Mesodermal cell (in vitro differentiated cells): Measurements from ENCODE around the gene ILDR1. TPM values are rescaled to one million over a fixed set of nuclear protein-coding genes. Genes with fewer than 3 reads are reported as not detected.

Source experiments
- H3K27ac ChIP-seq: 2 replicates; pipeline ENCODE4 v1.7.0; 2013; ENCODE audit warnings: mild to moderate bottlenecking, low read depth, low read length, moderate library complexity; ENCODE audit not compliant: severe bottlenecking
- H3K36me3 ChIP-seq: 2 replicates; pipeline ENCODE4 v1.7.1; 2013; ENCODE audit warnings: mild to moderate bottlenecking, low read length, moderate library complexity; ENCODE audit not compliant: control insufficient read depth, insufficient read depth
- H3K4me1 ChIP-seq: one replicate; pipeline ENCODE4 v1.7.1; 2013; ENCODE audit warnings: mild to moderate bottlenecking, low read length; ENCODE audit not compliant: insufficient read depth, control insufficient read depth, poor library complexity, severe bottlenecking
- H3K4me3 ChIP-seq: 2 replicates; pipeline ENCODE4 v1.7.0; 2013; ENCODE audit warnings: low read length, control low read depth, mild to moderate bottlenecking; ENCODE audit not compliant: insufficient read depth, poor library complexity, severe bottlenecking; ENCODE audit errors: extremely low read depth
- H3K9me3 ChIP-seq: 2 replicates; pipeline ENCODE4 v1.7.1; 2013; ENCODE audit warnings: mild to moderate bottlenecking, low read length, moderate library complexity; ENCODE audit not compliant: control insufficient read depth
- WGBS, 2 experiments: methylation state at CpG; one replicate each; pipeline ENCODE4 v1.1.5; 2013; ENCODE audit warnings: missing lambda C conversion rate in 2 of 2; ENCODE audit not compliant: insufficient coverage in 2 of 2; 5-methylcytosine and 5-hydroxymethylcytosine counted together
- polyA plus RNA-seq, 2 experiments: library from polyadenylated mRNA; stranded (reverse); fragments of 50-300 nt; gene quantifications; one replicate each; pipeline ENCODE4 v1.2.3, GENCODE V29; 2013

ILDR1 gene
- polyA plus RNA-seq (2013, experiment 1 of 2), result not detected
- polyA plus RNA-seq (2013, experiment 2 of 2), result not detected

- WGBS, 2 experiments, result 31 to 40% methylated on average over 7 to 30 of the region's 43 CpGs
- Histone ChIP-seq H3K36me3 (no peaks in the 10 kb centered on the region), H3K4me3 (no peak within 1 kb of the TSS), H3K4me1 (no peaks in the 10 kb centered on the region), H3K27ac (no peak within 1 kb of the TSS), H3K9me3 (no peaks in the 10 kb centered on the region)
Measured at GRCh38 chr3:122021811-122022401, at the start of gene ILDR1. Gene ILDR1, minus strand, starts transcription at chr3:122022247. Its CDS starts 170 bp downstream, at chr3:122022077.

- no peaks in the 10 kb centered on the region for H3K9me3 ChIP-seq
- WGBS, 2 experiments, result 100% methylated on average over 1 of the region's 2 CpGs; no CpG with 5 or more reads in 1 of the 2 experiments
Measured at GRCh38 chr3:122067588-122068240, 45.7 kb upstream of the ILDR1 start.

GRCh38 chr3:122067214-122067550 is 45.1 kb upstream of the ILDR1 start:
- 88 to 93% methylated on average over 3 to 4 of the region's 5 CpGs for WGBS, 2 experiments
- Histone ChIP-seq H3K4me3 (no peak overlapping the region), H3K9me3 (no peaks in the 10 kb centered on the region), H3K27ac (no peak overlapping the region), H3K4me1 (no peaks in the 10 kb centered on the region), H3K36me3 (no peaks in the 10 kb centered on the region)

More at GRCh38 chr3:122067588-122068240, 45.7 kb upstream of the ILDR1 start:
- H3K4me3 ChIP-seq, result no peak overlapping the region
- no peaks in the 10 kb centered on the region for H3K4me1 ChIP-seq
- H3K36me3 ChIP-seq, result no peaks in the 10 kb centered on the region
- H3K27ac ChIP-seq, result no peak overlapping the region

GRCh38 chr3:122066331-122067213 is 44.5 kb upstream of the ILDR1 start:
- Histone ChIP-seq H3K36me3 (no peaks in the 10 kb centered on the region), H3K4me1 (no peaks in the 10 kb centered on the region), H3K27ac (no peak overlapping the region), H3K9me3 (no peaks in the 10 kb centered on the region), H3K4me3 (no peak overlapping the region)
- WGBS, 2 experiments, result 69 to 70% methylated on average over 5 of the region's 6 CpGs

GRCh38 chr3:122064326-122064725 is 42.3 kb upstream of the ILDR1 start:
- WGBS, 2 experiments, result 84 to 94% methylated on average over 3 to 4 of the region's 4 CpGs
- H3K36me3 ChIP-seq, result no peaks in the 10 kb centered on the region
- H3K4me1 ChIP-seq, result no peaks in the 10 kb centered on the region
- no peak overlapping the region for H3K4me3 ChIP-seq
- H3K27ac ChIP-seq, result no peak overlapping the region
- H3K9me3 ChIP-seq, result no peaks in the 10 kb centered on the region

- Histone ChIP-seq H3K36me3 (no peaks in the 10 kb centered on the region), H3K9me3 (no peaks in the 10 kb centered on the region), H3K27ac (no peak overlapping the region), H3K4me1 (no peaks in the 10 kb centered on the region), H3K4me3 (no peak overlapping the region)
- WGBS, 2 experiments, result no CpG with 5 or more reads among the region's 1 CpG
Measured at GRCh38 chr3:122063908-122064307, 41.9 kb upstream of the ILDR1 start.

GRCh38 chr3:122060040-122060698 is 38.1 kb upstream of the ILDR1 start:
- Histone ChIP-seq H3K9me3 (no peaks in the 10 kb centered on the region), H3K36me3 (no peaks in the 10 kb centered on the region), H3K4me3 (no peak overlapping the region), H3K27ac (no peak overlapping the region), H3K4me1 (no peaks in the 10 kb centered on the region)
- 100% methylated on average over 1 of the region's 6 CpGs for WGBS, 2 experiments

GRCh38 chr3:122058294-122058693 is 36.2 kb upstream of the ILDR1 start:
- Histone ChIP-seq H3K4me3 (no peak overlapping the region), H3K36me3 (no peaks in the 10 kb centered on the region)
- WGBS, 2 experiments, result 88 to 100% methylated on average over 1 of the region's 1 CpG

GRCh38 chr3:122057671-122058070 is 35.6 kb upstream of the ILDR1 start:
- no peaks in the 10 kb centered on the region for H3K4me1 ChIP-seq
- H3K9me3 ChIP-seq, result no peaks in the 10 kb centered on the region
- no peak overlapping the region for H3K27ac ChIP-seq
- H3K4me3 ChIP-seq, result no peak overlapping the region
- no peaks in the 10 kb centered on the region for H3K36me3 ChIP-seq
- WGBS, 2 experiments, result no CpG with 5 or more reads among the region's 2 CpGs

More at GRCh38 chr3:122058294-122058693, 36.2 kb upstream of the ILDR1 start:
- Histone ChIP-seq H3K4me1 (no peaks in the 10 kb centered on the region), H3K9me3 (no peaks in the 10 kb centered on the region), H3K27ac (no peak overlapping the region)

GRCh38 chr3:122055215-122055614 is 33.2 kb upstream of the ILDR1 start, which contains the start of gene CD86:
Gene CD86, plus strand, starts transcription at chr3:122055362. Its CDS starts 128 bp downstream, at chr3:122055490.
- Histone ChIP-seq H3K36me3 (no peaks in the 10 kb centered on the region), H3K9me3 (no peaks in the 10 kb centered on the region), H3K4me3 (no peak within 1 kb of the TSS), H3K4me1 (no peaks in the 10 kb centered on the region), H3K27ac (no peak within 1 kb of the TSS)
- 52 to 61% methylated on average over 2 of the region's 3 CpGs for WGBS, 2 experiments
